IPS DF 19.7 (cell line): ENCODE data around the gene KHNYN.
"Not testable (repeated sequence)": the region's sequence is repeated elsewhere in the genome, so short reads cannot be mapped to it uniquely, and the experiment has no call there.

Experiments used
- DNase-seq: peaks from one replicate; pipeline ENCODE4 v3.0.0-alpha.2; 2013; ENCODE audit warnings: low read depth, low spot score

The KHNYN gene

GRCh38 chr14:24473211-24473610 lies 43.5 kb downstream of the KHNYN start:
- DNase-seq: no peak

- DNase-seq: no peak
Observed at GRCh38 chr14:24475261-24475660, 45.5 kb downstream of the KHNYN start.

- not testable (repeated sequence) for DNase-seq
Observed at GRCh38 chr14:24479999-24480398, 50.2 kb downstream of the KHNYN start.

- peak; percentile 73 for DNase-seq
Observed at GRCh38 chr14:24481622-24482324, 52.0 kb downstream of the KHNYN start.

GRCh38 chr14:24482699-24483303 lies 53.0 kb downstream of the KHNYN start:
- not testable (repeated sequence) for DNase-seq

- no peak for DNase-seq
Observed at GRCh38 chr14:24483604-24484252, 54.0 kb downstream of the KHNYN start.
